Activated CD4-positive, CD25-positive, alpha-beta regulatory T cell treated with anti-CD3 and anti-CD28 coated beads, Interleukin-2, amount 50 U/mL, for 16 hours (primary cell): ENCODE results near the gene GYPC.
"Not testable (repeated sequence)": the region's sequence is repeated elsewhere in the genome, so short reads cannot be mapped to it uniquely, and the experiment has no call there.

Source experiments
- DNase-seq: peaks from one replicate; pipeline ENCODE4 v3.0.0-alpha.2; 2020; ENCODE audit warnings: low read depth, low spot score

The GYPC gene

DNA sequence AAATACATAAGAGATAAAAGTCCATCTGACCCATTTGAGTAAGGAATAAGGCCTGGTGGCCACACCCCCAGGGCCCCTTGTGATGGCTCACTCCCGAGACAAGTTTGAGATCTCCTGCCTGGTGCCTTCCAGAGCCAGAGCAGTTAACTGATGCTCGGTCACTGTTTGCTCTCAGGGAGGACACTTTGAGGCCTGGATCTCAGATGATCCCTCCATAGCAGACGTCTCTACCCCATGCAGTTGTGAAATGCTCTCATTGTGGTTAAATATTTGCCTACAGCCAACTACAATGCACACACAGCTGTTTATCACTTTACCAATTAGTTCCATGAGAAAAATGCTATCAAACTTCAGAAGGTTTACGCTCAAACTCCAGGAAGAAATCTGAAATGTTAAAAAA, 12.3 kb downstream of the GYPC start:
- no peak for DNase-seq

DNA sequence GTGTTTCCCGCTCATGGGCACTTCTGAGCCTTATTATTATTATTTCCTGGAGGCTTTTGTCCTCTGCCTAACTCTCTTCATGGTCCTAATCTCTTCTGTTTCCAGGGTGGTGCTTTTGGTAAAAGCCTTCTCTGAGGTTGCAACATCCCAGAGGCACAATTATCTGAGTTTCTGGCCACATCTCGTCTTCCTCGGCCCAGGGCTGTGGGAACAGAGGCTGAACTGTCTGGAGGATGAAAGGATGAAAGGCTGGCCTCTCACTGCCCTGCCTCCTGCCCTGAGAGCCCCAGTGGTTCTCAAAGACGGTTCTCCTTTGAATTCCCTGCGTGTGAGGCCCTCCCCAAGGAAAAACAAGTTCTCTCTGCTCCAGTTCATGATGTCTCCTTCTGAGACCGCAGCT, 13.8 kb downstream of the GYPC start:
- no peak for DNase-seq

DNA sequence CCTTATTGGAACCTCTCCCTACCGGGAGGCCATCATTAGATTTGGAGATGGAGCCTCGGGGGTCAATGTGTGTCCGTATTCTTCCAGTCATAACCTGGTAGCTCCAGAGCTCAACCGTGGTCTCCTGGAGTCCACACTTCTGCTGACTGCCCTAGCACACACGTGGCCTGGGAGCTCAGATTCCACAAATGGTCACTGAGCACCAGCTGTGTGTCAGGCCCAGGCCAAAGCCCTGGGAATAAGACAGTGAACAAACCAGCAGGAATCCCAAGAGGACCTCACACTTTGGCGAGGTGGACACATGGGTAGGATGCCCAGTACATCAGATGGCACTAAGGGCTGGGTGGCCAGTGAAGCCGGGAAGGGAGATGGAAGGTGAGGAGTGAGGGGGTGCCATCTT, 15.5 kb downstream of the GYPC start:
- no peak for DNase-seq

DNA sequence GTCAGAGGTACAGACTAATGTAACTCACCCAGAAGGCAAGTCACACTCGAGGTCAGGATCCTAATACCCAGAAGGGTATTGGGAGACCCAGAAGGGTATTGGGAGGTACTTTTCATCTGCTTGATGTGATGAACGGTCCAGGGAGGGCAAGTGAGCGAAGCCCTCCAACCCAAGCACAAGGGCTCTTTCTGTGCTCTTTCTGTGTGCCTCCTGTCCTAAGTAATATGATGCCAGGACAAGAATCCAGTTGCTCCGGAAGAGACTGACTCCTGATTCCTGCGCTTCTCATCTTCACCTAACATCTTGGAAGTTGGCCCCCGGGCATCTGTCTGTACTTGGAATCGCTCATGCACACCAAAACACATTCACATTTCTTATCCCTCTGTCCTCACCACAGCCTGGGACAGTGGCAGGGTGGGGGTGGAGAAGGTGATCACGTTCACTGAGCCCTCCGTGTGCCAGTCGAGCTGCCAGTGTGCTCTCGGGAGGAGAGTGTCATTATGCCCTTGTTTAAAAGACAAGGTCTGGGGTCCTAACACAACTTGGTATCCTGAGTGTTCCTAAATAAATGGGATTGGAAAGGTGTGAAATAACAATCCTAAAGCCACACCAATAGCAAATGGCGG, 17.1 kb downstream of the GYPC start:
- DNase-seq, result no peak

DNA sequence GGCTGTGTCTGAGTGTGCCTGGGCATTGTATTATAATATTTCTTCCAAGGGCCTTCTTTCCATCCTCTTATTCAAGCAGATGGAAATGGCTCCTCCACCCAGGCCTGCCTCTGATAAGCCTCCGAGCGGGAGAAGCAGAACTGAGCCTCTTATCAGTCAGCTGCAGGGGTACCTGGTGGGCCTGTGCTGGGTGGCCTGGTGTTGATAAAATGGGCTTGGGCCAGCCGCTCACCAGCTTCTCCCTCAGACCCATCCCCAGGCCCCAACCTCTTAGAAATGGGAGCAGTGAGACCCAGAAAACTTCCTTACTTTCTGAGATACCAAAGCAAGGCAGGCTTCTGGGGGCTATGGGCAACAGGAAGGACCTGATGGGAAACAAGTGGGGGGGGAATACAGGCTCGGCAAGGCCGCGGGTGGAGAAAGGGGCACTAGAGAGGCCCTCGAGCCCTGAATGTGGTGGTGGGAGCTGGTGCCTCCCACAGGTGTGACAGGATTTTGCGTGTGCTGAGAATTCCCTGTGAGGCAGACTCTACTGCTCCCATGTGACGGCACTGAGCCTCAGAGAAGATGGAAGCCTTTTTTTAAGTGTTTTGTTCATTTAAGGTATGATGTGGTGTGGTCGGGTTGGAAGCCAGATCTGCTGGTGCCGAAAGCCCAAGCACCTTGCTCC, 18.3 kb downstream of the GYPC start:
- DNase-seq, result no peak

DNA sequence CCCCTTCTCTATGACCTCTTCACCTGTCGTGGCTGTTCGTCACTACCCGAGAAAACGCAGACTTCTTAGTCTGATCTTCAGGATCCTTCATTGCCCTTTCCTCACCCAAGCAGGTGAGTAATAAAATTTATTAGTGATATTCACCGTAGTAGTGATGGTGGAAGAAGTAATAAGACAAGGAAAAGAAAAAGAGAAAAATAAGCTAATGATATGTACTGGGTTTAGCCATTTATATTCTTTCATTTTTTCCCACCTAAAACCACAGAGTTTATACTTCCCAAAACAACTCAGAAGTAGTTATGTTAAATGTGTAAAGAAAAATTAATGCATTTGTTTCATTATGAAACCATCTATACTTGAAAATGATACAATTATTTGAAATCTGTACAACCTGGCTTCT, 19.7 kb downstream of the GYPC start:
- DNase-seq, result no peak

DNA sequence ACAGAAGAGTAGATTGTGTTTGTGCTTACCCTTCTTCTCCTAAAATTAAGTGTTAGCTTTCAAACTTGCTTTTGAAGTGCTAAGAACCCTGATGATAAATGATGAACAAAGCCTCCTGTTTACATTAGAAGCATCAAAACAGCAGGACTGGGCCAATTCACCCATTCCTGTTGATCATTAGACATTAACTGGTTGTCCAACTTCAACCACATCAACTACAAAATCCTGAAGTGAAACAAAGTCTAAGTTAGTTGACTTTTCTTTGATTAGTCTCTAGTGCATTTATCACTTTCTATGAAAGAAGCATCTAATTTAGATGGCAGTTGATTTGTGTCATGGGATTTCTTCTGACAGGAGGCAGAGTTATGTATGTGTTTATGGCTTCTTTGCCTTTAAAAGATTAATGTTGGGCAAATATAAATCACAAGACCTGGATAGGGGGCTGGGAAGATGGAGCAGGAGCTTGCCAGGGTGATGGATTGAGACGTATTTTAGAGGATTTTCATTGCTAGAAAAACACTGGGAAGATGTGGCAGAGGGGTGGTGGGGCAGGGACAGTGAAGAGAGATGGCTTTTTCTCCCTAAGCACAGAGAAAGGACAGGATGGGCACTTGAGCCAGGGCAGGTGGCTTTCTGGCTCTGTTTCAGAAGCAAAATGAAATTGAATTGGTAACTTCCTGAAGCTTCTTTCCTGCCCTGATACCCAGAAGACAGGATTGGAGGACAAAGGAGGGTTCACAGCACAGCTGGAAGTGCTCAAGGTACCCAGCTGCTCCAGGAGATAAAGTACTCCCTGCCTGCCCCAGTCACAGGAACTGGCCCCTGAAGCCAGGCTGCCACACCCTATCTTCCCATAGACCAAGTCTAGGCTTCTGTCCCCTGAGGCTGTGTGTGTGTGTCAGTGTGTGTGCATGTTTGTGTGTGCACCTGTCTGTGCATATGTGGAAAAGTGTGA, 20.5 kb downstream of the GYPC start:
- DNase-seq, result no peak

DNA sequence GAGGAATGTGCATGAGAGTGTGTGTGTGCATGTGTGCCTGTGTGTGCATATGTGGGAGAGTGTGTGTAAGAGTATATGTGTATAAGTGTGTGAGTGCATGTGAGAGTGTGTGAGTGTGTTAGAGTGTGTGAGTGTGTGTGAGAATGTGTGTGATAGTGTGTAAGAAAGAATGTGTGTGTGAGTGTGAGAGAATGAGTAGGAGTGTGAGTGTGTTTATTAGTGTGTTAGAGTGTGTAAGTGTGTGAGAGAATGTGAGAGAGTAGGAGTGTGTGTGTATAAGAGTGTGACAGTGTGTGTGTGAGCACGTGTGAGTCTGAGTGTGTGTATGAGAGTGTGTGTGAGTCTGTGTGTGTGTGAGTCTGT, 21.2 kb downstream of the GYPC start:
- DNase-seq, result no peak

DNA sequence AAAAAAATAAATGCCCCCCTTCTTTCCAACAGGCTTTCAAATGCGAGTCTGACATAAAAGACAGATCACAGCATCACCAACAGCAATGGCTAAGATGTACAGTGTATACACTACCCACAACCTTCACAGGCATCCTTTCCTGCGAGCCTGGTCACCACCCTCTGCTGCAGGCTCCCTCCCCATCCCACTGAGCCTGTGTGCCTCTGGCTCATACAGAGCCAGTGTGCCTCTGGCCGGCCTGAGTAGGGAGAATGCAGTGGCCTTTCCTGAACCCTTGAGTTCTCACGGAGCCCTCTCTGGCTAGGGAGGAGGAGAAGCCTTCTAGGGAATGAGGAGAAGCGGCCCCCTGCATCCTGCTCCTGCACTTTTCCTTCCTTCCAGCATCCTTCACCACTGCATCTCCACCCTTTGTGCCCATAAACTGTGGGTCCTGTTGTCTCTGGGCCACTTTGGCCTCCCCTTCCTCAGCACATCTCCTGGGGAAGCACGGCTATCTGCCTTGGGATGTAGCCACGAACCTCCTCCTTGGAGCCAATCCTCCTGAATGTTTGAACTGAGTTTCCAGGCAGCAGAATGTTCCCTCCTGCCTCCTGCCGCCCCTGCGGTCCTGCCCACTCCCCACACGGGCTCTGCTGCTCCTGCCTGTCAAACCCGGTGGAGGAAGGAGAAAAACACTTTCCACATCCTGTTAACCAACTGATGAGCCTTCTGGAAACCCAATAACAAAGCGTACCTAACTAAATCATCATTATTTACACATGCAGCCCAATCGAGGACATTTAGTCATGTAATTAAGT, 22.5 kb downstream of the GYPC start:
- DNase-seq, result no peak

DNA sequence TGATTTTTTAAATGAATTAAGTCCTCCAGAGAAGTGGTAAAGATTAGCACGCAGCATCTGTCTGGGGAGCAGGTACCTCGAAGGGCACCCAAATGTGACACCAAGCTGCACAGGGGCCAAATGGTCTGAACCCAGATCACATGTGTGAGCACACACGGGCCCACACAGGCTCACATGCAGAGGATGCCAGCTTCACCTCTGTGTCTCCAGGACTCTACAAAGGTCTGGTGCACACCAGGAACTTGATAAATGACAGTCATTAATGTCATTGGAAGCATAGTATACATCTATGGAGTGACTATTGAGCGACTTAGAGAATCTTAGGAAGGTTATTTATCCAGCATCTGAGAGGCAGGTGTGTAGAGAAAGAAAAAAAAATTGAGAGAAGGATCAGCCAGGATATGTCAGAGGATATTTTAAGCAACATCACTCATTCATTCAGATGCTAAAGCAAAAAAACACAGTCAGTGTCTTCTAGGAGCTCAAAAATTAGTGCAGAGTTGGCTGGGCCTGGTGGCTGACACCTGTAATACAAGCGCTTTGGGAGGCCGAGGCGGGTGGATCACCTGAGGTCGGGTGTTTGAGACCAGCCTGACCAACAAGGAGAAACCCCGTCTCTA, 23.2 kb downstream of the GYPC start:
- no peak for DNase-seq

DNA sequence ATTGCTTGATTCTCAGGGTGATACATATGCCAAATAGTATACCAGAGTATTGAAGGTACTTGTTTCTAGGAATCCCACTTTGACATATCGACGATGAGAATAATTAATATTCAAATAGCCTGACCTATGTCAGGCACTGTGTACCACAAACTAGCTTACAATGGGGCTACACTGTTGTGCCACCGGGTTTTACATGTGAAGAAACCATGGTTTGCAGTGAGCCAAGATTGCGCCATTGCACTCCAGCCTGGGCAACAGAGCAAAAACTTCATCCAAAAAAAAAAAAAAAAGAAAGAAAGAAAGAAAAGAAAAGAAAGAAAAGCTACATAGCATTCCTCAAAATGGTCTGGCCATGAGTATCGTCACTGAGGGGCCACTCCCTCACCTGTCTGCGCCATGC, 25.5 kb downstream of the GYPC start:
- DNase-seq, result no peak

DNA sequence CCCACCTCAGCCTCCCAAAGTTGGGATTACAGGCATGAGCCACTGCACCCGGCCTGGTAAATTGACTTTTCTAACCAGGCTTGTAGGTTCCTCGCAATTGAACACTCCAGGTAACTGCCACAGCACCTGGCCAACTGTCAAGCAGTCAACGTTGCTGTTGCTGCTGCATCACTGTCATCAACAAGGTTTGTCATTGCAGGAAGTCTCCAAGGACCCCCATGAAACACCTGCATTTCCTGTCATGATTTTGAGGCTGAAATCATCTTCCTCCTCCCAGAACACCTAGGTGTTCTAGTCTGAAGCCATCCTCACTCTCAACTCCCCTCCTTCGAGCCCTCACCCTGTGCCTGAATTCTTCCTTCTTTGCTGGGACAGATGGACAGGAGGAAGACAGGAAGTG, 29.7 kb downstream of the GYPC start:
- DNase-seq, result no peak

DNA sequence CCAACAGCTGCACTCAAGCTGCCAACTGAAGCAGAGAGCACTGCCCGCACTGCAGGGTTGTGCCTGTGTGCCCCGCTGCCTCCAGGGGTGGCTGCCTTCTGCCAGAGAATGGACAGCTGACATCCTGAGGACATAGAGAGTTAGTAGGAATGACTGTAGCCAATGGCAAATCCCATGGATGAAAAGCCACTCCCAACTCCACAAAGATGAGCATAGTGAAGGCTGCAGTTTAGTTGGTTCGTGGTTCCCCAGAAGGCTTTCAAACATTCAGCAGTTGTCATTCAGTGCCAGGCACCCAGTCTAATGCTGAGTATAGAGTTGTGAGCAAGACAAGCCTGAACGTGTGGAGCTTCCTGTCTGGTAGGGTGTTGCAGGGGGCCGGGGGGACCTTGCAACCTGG, 30.3 kb downstream of the GYPC start:
- DNase-seq, result no peak

DNA sequence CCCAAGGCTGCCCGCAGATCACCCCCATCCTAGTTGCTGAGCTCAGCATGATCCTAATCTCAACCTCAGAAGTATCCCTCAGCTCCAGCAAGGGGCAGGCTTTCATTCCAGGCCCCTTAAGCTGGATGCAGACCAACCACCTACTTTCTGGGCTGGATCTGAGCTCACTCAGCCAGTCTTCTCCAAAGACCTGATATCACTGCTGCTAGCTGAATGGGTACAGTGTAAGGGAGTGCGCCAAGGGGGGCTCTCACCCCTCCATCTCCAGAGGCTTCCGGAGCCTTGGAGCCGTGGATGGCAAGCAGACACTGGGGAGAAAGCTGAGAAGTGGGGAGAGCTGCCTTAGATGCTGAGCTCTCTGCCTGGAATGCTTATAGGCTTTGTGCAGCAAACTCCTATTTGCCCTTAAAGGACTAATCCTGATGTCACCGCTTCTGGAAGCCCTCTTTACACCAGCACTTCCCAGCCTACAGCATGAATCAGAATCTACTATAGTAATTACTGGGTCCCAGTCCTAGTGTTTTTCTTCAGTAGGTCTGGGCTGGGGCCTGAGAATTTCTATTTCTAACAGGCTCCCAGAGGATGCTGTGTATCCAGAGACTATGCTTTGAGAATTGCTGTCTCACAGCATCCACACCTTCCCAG, 31.0 kb downstream of the GYPC start:
- no peak for DNase-seq

DNA sequence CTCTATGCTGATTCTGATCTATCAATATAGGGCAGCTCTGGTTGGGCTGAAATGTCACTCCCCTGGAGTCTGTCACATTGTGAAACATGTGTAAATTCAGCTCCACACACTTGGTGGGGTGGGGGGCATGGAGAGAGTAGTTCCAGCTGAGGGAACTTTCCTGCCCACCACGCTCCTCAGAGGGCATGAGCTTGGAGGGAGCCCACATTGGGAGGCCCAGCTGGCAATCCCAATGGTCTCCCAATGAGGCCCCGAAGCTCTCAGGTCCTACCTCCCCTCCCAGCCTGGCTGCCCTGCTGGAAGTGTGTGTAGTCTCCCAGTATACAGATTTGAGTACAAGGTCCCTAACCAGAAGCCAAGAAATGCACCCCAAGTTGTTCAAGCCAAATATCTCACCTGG, 31.5 kb downstream of the GYPC start:
- DNase-seq, result no peak

DNA sequence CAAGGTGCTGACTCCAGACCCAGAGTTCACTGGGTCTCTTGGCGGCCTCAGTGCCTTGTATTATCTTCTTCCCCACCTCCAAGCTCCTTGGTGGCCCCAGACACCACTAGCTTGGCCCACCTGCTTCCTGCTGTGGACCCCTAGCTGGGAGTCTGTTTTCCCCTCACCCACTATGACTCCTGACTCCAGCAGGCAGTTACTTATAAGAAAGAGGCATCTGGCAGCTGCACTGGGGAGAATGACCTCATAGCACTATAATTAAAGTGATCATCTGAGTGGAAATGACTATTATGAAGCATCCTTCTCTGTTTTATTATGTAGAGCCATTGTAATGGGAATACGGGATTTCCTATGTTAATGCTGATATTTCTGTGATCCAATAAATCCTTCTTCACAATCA, 32.6 kb downstream of the GYPC start:
- not testable (repeated sequence) for DNase-seq

DNA sequence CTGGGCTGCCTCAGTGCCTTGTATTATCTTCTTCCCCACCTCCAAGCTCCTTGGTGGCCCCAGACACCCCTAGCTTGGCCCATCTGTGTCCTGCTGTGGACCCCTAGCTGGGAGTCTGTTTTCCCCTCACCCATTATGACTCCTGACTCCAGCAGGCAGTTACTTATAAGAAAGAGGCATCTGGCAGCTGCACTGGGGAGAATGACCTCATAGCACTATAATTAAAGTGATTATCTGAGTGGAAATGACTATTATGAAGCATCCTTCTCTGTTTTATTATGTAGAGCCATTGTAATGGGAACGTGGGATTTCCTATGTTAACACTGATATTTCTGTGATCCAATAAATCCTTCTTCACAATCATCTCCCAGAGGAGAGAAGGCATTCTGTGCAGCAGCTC, 36.3 kb downstream of the GYPC start:
- DNase-seq, result not testable (repeated sequence)

DNA sequence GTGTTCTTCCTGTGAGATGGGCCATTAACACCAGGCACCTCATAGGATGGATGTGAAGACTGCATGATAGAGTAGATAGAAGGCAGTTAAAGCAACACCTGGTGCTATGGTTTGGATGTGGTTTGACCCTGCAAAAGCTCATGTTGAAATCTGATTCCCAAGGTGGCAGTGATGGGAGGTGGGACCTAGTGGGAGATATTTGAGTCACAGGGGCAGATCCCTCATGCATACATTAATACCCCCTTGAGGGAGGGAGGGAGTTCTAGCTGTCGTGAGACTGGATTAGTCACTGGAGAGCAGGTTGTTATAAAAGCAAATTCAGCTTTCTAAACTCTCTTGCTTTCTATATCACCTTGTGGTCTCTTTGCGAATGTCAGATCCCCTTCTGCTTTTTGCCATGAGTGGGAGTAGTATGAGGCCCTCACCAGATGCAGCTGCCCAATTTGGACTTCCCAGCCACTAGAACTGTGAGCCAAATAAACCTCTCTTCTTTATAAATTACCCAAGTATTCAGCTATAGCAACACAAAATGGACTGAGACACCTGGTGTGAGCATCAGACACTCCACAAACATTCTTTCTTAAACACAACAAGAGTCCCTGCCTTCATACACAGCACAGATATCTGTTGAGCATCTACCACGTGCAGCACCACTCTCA, 37.1 kb downstream of the GYPC start:
- not testable (repeated sequence) for DNase-seq

DNA sequence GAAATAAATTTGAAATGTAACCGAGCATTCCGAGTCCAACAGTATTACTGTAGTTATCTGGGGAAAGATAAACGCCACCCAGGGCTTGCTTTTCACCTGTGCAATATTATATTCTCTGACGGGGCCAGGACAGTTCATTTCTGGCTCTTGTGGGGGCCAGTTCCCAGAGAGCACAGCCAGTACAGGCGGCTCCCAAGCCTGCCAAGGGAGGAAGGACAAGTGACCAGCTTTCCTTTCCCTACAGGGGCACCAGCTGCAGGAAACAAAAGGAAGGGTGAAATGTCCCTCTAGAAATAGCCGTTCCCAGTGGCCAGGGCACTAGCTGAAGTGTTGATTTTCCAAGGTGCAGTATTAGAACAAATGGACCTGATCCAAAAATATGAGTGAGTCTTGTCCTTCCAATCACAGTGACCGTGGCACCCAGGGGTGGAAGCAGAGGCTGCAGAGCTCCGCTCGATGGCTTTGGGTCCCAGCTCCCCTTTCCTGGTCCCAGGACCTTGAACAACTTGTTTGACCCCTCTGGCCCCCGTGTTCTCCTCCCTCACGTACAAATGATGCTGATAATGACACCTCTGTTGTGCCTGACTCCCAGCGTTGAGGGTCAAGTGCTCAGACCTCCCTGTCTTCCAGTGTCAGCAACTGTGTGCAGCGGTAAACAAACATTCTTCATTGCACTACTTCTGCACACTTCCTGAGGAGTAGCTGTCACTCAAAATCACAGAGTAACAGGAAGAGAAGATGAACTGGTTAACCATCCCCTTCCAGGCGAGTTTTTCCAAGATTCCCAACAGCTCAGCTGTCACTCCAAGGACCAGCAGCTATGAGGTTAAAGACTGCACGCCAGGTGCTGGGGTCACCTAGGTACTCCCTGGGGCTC, 40.9 kb downstream of the GYPC start:
- no peak for DNase-seq
